K562 (cell line): ENCODE results near the gene PLEKHN1. TPM values are rescaled to one million over a fixed set of nuclear protein-coding genes. Genes with fewer than 3 reads are reported as not detected.

Experiments used
- ASH1L ChIP-seq: fragments of 450-650 bp; IDR thresholded peaks from 2 replicates; pipeline ENCODE4 v1.6.1; 2018; ENCODE audit warnings: borderline replicate concordance, mild to moderate bottlenecking, low read depth; ENCODE audit not compliant: partially characterized antibody
- EGR1 ChIP-seq: fragments of 450-650 bp; conservative IDR thresholded peaks from 2 replicates; pipeline ENCODE4 v1.6.1; 2017; ENCODE audit warnings: mild to moderate bottlenecking
- ETS2 ChIP-seq: IDR thresholded peaks from 2 replicates; pipeline ENCODE4 v1.6.1; 2016; ENCODE audit warnings: borderline replicate concordance, missing genetic modification characterization, mild to moderate bottlenecking, moderate library complexity, missing compliant biosample characterization; ENCODE audit not compliant: poor library complexity, severe bottlenecking
- HDGF ChIP-seq: fragments of 450-650 bp; IDR thresholded peaks from 2 replicates; pipeline ENCODE4 v1.6.1; 2016
- LCOR ChIP-seq: sonication (generic); formaldehyde crosslinking; IDR thresholded peaks from 2 replicates; pipeline ENCODE4 v1.8.0; 2022; ENCODE audit warnings: mild to moderate bottlenecking, missing genetic modification reagents
- MTA3 ChIP-seq: fragments of 450-650 bp; formaldehyde crosslinking; IDR thresholded peaks from 2 replicates; pipeline ENCODE4 v1.6.1; 2017; ENCODE audit warnings: mild to moderate bottlenecking, borderline replicate concordance
- NR4A1 ChIP-seq, 2 experiments: fragments of 250-450 bp in 1 of 2; fragments of 450-650 bp in 1 of 2; sonication (Bioruptor Pico) in 1 of 2; IDR thresholded peaks; 2 replicates each; pipeline versions ENCODE4 v1.4.0 to v1.6.1; 2016 to 2020; ENCODE audit warnings: mild to moderate bottlenecking in 2 of 2, missing compliant biosample characterization in 1 of 2, missing genetic modification characterization in 1 of 2, moderate library complexity in 1 of 2
- STAT5B ChIP-seq: fragments of 250-450 bp; sonication (Bioruptor Pico); IDR thresholded peaks from 2 replicates; pipeline ENCODE4 v1.8.0; 2021; ENCODE audit warnings: mild to moderate bottlenecking, inconsistent platforms
- ZNF140 ChIP-seq: fragments of 250-450 bp; sonication (Bioruptor Pico); IDR thresholded peaks from 2 replicates; pipeline ENCODE4 v1.8.0; 2021; ENCODE audit warnings: moderate library complexity, mild to moderate bottlenecking, inconsistent platforms
- ZNF41 ChIP-seq: fragments of 250-450 bp; sonication (Bioruptor Pico); conservative IDR thresholded peaks from 2 replicates; pipeline ENCODE4 v1.4.0; 2020; ENCODE audit warnings: mild to moderate bottlenecking
- ZNF586 ChIP-seq: fragments of 450-650 bp; formaldehyde crosslinking; conservative IDR thresholded peaks from 2 replicates; pipeline ENCODE4 v1.4.0; 2020; ENCODE audit warnings: mild to moderate bottlenecking, moderate library complexity
- ZNF644 ChIP-seq: fragments of 200-800 bp; sonication (Bioruptor generic); IDR thresholded peaks from 2 replicates; pipeline ENCODE4 v1.6.1; 2016; ENCODE audit warnings: low read depth, missing genetic modification characterization, missing compliant biosample characterization
- ZNF699 ChIP-seq: fragments of 250-450 bp; sonication (Bioruptor Pico); IDR thresholded peaks from 2 replicates; pipeline ENCODE4 v1.8.0; 2021; ENCODE audit warnings: mild to moderate bottlenecking, moderate library complexity; ENCODE audit not compliant: insufficient replicate concordance
- ZNF75A ChIP-seq: fragments of 450-650 bp; formaldehyde crosslinking; IDR thresholded peaks from 2 replicates; pipeline ENCODE4 v1.4.0; 2020; ENCODE audit warnings: mild to moderate bottlenecking
- polyA plus RNA-seq, 8 experiments: library from polyadenylated mRNA; depleted of rRNA in 4 of 8; stranded (reverse) in 5 of 8; unstranded in 3 of 8; fragments of >200 nt; fragmentation: Nextera tagmentation in 2 of 8; fragmentation: Illumina TruSeq in 1 of 8; extraction: Ambion mirVana in 2 of 8; extraction: Trizol in 1 of 8; gene quantifications; 2 replicates each; pipeline versions ENCODE4 v1.2.1 to v1.2.3, GENCODE V29; 2011 to 2014; ENCODE audit warnings: inconsistent platforms in 1 of 8, missing spikeins in 1 of 8
- total RNA-seq, 7 experiments: library from RNA; depleted of rRNA in 6 of 7; stranded (reverse); fragments of >200 nt in 6 of 7; fragmentation: Illumina TruSeq in 2 of 7; extraction: Trizol in 2 of 7; gene quantifications; 2 replicates each; pipeline versions ENCODE4 v1.2.1 to v1.2.3, GENCODE V29; 2011 to 2021; ENCODE audit warnings: low replicate concordance in 1 of 7
- TF ChIP-seq, protein P1 (sequence below): sonication (generic); formaldehyde crosslinking; IDR thresholded peaks from 2 replicates; pipeline ENCODE4 v1.8.0; 2022; ENCODE audit warnings: mild to moderate bottlenecking, missing genetic modification reagents
- TF ChIP-seq, protein P2 (sequence below): sonication (generic); formaldehyde crosslinking; IDR thresholded peaks from 2 replicates; pipeline ENCODE4 v1.9.0; 2022; ENCODE audit warnings: mild to moderate bottlenecking, missing genetic modification reagents
- TF ChIP-seq, protein P3 (sequence below), 2 experiments: fragments of 450-650 bp; IDR thresholded peaks; 2 replicates each; pipeline ENCODE4 v1.6.1; 2016
- TF ChIP-seq, protein P4 (sequence below): fragments of 450-650 bp; formaldehyde crosslinking; conservative IDR thresholded peaks from 2 replicates; pipeline ENCODE4 v1.4.0; 2022; ENCODE audit warnings: mild to moderate bottlenecking, missing genetic modification characterization
- TF ChIP-seq, protein P5 (sequence below), 2 experiments: IDR thresholded peaks; 2 replicates each; pipeline ENCODE4 v1.6.1; 2011; ENCODE audit warnings: borderline replicate concordance in 1 of 2, control low read depth in 1 of 2, low read depth in 1 of 2, low read length in 1 of 2, mild to moderate bottlenecking in 1 of 2, mixed read lengths in 1 of 2, moderate library complexity in 1 of 2; ENCODE audit not compliant: insufficient read depth in 1 of 2, insufficient read length in 1 of 2, poor library complexity in 1 of 2, severe bottlenecking in 1 of 2; ENCODE audit errors: extremely low read depth in 1 of 2
- TF ChIP-seq, protein P6 (sequence below): sonication (generic); formaldehyde crosslinking; IDR thresholded peaks from 2 replicates; pipeline ENCODE4 v1.8.0; 2022; ENCODE audit warnings: missing genetic modification reagents, mild to moderate bottlenecking, borderline replicate concordance

PLEKHN1 gene
- total and polyA plus RNA-seq, 9 of the 15 experiments (the other 6 are each of a cell fraction or from before 2014, with no cell fraction given) = 0.07 to 1.5 (median 0.13) TPM; not detected in 2

DNA sequence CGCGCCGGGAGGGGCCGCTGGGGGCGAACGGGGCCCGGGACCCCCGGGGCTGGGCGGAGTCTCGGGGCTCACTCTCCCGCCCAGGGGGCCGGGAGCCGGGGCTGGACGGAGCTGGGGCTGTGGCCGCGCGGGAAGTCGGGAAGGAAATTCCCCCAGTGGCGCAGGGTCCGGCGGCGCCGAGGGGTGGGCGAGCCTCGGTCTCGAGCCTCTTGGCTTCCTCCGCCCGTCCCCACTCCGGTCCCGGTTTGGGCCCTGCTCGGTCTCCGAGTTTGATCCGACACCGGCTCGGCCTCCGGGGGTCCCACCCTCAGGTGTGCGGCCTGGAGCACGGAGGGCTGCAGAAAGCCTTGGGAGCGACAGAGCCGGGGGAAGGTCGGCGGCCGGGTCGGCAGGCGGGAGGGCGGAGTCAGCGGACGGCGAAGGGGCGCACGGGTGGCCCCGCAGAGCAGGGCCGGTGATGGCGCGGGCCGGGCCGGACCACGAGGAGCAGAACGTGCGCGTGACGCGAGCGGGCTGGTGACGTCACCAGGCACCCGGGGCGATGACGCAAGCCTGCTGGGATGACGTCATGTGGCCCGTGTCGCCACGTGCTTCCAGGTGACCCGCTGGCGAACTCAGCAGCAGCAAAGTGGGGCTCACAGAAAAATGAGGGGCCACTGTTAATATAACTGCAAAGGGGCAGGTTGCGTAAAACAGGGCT is 34.2 kb downstream of the PLEKHN1 start (continued):
- no peak for TF ChIP-seq ZNF140 (CRISPR knock-in tag)
- TF ChIP-seq EGR1 = peak; percentile 14; the same call in 1 of the 2 replicates
- TF ChIP-seq, protein P1, sequence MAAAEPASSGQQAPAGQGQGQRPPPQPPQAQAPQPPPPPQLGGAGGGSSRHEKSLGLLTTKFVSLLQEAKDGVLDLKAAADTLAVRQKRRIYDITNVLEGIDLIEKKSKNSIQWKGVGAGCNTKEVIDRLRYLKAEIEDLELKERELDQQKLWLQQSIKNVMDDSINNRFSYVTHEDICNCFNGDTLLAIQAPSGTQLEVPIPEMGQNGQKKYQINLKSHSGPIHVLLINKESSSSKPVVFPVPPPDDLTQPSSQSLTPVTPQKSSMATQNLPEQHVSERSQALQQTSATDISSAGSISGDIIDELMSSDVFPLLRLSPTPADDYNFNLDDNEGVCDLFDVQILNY (CRISPR knock-in tag) = peak; percentile 98
- TF ChIP-seq, protein P2, sequence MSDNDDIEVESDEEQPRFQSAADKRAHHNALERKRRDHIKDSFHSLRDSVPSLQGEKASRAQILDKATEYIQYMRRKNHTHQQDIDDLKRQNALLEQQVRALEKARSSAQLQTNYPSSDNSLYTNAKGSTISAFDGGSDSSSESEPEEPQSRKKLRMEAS (CRISPR knock-in tag) = peak; percentile 100
- TF ChIP-seq, protein P3, sequence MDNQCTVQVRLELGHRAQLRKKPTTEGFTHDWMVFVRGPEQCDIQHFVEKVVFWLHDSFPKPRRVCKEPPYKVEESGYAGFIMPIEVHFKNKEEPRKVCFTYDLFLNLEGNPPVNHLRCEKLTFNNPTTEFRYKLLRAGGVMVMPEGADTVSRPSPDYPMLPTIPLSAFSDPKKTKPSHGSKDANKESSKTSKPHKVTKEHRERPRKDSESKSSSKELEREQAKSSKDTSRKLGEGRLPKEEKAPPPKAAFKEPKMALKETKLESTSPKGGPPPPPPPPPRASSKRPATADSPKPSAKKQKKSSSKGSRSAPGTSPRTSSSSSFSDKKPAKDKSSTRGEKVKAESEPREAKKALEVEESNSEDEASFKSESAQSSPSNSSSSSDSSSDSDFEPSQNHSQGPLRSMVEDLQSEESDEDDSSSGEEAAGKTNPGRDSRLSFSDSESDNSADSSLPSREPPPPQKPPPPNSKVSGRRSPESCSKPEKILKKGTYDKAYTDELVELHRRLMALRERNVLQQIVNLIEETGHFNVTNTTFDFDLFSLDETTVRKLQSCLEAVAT (IDR thresholded peaks at IDR 0.05) = peak in 1 of 2 experiments; percentile 45; a peak in 1 of 4 replicates
- peak; percentile 95 for TF ChIP-seq LCOR (CRISPR knock-in tag)
- TF ChIP-seq NR4A1 (CRISPR knock-in tag; IDR thresholded peaks at IDR 0.05) = peak; percentile 32; the same call in 1 of the 2 replicates
- TF ChIP-seq NR4A1 (tag; IDR thresholded peaks at IDR 0.05) = peak; percentile 68
- TF ChIP-seq MTA3 = peak; percentile 100
- TF ChIP-seq, protein P4, sequence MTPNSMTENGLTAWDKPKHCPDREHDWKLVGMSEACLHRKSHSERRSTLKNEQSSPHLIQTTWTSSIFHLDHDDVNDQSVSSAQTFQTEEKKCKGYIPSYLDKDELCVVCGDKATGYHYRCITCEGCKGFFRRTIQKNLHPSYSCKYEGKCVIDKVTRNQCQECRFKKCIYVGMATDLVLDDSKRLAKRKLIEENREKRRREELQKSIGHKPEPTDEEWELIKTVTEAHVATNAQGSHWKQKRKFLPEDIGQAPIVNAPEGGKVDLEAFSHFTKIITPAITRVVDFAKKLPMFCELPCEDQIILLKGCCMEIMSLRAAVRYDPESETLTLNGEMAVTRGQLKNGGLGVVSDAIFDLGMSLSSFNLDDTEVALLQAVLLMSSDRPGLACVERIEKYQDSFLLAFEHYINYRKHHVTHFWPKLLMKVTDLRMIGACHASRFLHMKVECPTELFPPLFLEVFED = no peak
- 0 out of 2 replicates have a peak, but pooled peaks have one; percentile 31 for TF ChIP-seq ZNF644 (tag)
- TF ChIP-seq, protein P5, sequence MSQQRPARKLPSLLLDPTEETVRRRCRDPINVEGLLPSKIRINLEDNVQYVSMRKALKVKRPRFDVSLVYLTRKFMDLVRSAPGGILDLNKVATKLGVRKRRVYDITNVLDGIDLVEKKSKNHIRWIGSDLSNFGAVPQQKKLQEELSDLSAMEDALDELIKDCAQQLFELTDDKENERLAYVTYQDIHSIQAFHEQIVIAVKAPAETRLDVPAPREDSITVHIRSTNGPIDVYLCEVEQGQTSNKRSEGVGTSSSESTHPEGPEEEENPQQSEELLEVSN (IDR thresholded peaks at IDR 0.05; ENCODE audit: borderline replicate concordance in 1 of 2, extremely low read depth in 1 of 2, insufficient read depth in 1 of 2, insufficient read length in 1 of 2, low read depth in 1 of 2, low read length in 1 of 2, poor library complexity in 1 of 2, severe bottlenecking in 1 of 2) = peak; percentile 93 to 98
- TF ChIP-seq STAT5B (CRISPR knock-in tag) = no peak
- TF ChIP-seq ASH1L = peak; percentile 33
- no peak for TF ChIP-seq ZNF699
- no peak for TF ChIP-seq ZNF75A (CRISPR knock-in tag)
- no peak for TF ChIP-seq ZNF586 (CRISPR knock-in tag)
- TF ChIP-seq, protein P6, sequence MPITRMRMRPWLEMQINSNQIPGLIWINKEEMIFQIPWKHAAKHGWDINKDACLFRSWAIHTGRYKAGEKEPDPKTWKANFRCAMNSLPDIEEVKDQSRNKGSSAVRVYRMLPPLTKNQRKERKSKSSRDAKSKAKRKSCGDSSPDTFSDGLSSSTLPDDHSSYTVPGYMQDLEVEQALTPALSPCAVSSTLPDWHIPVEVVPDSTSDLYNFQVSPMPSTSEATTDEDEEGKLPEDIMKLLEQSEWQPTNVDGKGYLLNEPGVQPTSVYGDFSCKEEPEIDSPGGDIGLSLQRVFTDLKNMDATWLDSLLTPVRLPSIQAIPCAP (CRISPR knock-in tag) = 0 out of 2 replicates have a peak, but pooled peaks have one; percentile 68
- no peak for TF ChIP-seq ETS2 (tag)
- TF ChIP-seq HDGF = no peak
- TF ChIP-seq ZNF41 (CRISPR knock-in tag) = peak; percentile 21; the same call in 1 of the 2 replicates
